Cerebellar cortex (tissue), 1 donor: ENCODE results near the gene CCDC30.

Experiments
- DNase-seq: peaks from one replicate; pipeline ENCODE4 v3.0.0-alpha.2; 2015; ENCODE audit warnings: low spot score

The CCDC30 gene

DNA sequence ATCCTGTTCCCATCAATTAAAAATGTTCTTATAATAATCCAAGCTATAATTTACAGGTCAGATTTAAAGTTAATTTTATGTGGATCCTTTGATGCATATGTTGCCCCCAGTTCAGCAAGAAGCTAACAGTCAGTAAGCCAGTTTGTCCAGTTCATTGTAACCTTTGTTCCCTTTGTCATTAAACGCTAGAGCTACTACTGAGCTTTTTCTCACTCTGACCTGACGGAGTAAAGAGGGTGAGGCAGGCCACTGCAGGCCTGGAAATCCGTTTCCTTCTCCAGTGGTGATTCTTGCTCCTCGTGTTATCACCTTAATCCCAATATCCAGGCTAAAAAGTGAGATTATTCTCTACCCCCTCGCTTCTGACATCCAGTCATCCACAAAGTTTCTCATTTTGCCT is 229.4 kb downstream of the CCDC30 start:
- no peak for DNase-seq

- DNase-seq: no peak
Measured at GRCh38 chr1:42692911-42693310, 229.8 kb downstream of the CCDC30 start.

GRCh38 chr1:42698081-42698813 is 235.2 kb downstream of the CCDC30 start:
- DNase-seq: no peak

GRCh38 chr1:42700006-42700405 is 236.9 kb downstream of the CCDC30 start:
- no peak for DNase-seq

- DNase-seq: no peak
Measured at GRCh38 chr1:42703888-42704464, 240.9 kb downstream of the CCDC30 start.
